GM19397 (cell line): Measurements from ENCODE around the gene BTBD16.

Experiments used
- ATAC-seq: cut with Tn5 transposase; IDR thresholded peaks from one replicate; pipeline ENCODE4 v1.9.1; 2021; ENCODE audit warnings: mild to moderate bottlenecking, moderate library complexity; ENCODE audit not compliant: unreplicated experiment

Gene BTBD16

DNA sequence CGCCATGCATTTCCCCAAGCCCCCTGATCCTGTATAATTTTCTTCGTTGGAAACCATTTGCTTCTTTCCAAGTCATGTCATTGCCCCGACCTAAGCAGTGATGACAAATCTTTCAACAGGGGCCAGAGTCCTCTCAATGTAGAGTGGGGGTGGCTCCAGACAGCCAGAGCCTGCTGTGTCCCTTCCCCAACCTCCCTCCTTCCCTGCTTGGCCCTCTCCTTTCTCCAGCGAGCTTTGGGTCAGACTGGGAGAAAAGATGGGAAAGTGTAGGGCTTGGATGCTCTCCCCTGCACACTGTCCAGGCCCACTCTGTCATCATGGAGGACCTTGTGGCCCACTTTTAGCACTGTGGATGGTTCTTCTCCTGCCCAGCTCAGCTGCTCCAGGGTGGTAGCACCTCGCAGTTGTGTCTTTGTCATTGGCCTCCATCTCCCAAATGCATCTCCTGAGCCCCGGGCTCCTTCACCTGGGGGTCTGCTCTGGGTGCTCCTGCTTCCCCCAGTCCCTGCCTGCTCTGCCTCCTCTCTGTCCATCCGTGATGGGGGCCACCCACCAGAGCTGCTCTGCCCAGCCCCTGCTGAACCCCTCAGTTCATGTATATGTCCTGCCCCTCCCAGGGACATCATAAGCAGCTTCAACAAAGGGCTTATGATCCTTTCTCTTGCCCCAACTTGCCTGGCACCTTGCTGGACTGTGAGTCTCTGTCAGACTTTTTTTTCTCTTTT, 37.5 kb downstream of the BTBD16 start:
- no peak for ATAC-seq

- ATAC-seq, result no peak
These were observed 39.4 kb downstream of the BTBD16 start for GRCh38 chr10:122310311-122311050.

DNA sequence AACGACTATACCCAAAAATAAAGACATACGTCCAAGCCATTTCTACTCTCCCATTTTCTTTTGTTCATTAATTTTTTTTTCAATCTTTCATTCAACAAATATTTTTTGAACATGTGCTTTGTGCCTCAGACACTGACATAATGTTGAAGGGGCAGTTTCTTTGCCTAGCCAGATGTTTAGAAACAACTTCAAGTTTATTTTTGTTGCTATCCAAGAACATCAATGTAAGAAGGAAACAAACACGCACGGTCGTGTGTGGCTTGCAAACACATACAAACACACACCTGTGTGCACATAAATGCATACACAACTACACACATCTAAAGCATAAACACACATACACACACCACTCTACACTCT, 39.9 kb downstream of the BTBD16 start:
- ATAC-seq, result no peak

DNA sequence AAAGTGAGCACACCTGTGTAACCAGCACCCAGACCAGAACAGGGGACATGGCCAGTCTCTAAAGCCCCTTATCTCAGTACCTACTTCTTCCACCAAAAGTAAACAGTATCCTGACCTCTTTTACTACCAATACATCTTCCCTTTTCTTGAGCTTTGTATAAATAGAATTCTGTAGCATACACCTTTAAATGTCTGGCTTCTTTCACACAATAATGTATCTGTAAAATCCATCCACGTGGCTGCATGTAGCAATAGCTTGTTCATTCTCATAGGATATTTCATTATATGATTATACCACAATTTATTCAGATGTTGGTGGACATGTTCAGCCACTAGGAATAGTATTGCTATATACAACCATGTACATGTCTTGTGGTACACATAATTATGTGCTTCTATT, 40.6 kb downstream of the BTBD16 start:
- no peak for ATAC-seq

GRCh38 chr10:122316224-122316884, 45.3 kb downstream of the BTBD16 start:
- ATAC-seq, result no peak

DNA sequence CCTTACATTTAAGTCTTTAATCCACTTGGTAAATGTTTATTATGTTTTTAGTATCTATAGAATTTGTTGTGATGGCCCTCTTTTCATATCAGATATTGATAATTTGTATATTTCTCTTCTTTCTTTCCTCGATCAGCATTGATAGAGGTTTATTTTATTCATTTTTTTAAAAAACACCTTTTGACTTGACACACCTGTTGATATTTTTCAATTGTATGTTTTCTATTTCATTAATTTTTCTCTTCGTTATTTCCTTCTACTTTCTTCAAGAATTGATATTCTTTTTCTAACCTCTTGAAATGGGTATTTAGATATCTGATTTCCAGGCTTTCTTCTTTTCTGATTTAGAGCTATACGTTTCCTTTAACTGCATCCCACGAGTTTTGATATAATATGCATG, 50.9 kb downstream of the BTBD16 start:
- no peak for ATAC-seq

DNA sequence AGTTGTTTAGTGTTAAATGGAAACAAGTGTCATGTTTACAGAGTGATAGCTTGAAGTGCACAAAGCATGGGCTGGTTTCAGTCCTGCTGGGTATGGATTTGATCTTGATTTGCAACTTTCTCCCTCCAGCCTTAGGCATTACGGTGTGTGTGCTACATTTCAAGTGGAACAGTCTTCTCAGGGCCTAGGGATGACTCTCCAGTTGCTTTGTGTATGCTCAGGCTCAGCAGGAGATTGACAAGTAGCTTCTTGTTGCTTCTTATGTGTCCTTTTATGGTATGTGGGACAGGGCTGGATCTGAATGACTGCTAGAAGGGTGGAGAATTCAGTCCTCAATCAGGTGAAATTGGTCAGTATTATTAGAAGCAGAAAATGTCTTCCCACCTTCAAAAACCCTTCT, 52.1 kb downstream of the BTBD16 start:
- no peak for ATAC-seq

DNA sequence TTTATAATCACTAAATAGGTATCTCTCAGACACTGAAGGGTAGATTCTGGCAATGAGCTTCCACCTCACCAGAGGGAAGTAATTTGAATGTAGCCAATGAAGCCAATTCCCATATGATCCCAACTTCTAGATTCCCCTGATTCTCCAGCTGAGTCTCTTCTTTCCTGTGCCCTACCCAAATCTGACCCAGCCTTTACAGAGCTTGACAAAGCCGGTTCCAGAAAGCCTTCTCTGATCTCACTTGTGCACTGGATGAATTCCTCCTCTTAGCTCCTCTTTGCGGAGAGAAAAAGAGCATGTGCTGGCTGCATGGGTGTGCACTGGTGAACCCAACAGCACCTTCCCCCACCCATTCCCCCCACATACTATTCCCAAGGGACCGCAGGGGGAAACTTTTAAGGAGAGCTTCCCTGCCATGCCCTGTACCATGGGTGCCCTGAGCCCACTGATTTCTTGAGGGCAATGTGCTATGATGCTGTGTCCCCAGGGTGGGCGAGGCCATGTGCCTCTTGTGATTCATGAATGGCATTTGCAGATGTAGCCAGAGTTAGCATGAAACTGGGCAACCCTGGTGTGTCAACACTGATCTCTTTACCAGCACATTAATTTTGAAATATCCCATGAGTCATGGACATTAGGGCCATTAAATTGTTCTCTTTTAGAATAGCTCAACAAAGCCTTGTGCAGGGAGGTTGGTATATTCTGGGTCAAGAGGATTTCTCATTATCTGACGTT, 53.0 kb downstream of the BTBD16 start:
- ATAC-seq, result no peak

DNA sequence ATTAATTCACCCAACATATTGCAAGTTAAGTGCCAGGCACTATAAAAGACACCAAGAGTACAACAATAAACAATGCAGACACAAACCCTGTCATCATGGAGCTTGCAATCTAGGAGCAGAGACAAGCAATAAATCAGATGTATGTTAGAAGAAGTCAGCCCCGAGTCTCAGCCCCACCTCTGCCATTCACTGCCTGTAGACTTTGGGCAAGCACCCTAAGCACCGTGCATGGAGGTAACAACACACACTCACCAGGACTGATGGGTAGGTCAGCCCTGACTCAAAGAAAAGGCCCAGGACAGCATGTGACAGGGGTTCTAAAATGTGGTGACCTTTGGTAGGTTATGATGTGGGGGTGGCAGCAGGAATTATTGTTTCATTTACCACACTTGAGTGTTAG, 54.1 kb downstream of the BTBD16 start:
- no peak for ATAC-seq

- no peak for ATAC-seq
These were observed 55.3 kb downstream of the BTBD16 start for GRCh38 chr10:122326385-122326784.

DNA sequence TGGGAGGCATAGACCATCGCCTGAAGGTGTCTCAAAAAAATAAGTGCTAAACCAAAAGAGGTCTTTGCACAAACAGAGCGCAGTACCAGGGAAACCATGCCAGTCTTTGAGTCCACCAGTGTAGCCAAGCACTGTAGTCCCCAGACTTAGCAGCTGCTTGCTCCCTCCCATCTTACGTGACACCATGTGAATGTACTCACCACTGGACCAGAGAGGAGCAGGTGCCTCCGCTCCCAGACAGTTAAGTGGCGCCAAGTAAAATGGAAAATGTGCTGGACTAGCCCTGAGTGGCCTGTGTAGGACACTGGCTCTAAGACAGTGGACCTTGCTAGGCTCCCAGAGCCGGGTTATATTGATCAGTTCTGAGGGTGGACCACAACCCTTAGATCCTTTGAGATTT, 55.7 kb downstream of the BTBD16 start:
- no peak for ATAC-seq

DNA sequence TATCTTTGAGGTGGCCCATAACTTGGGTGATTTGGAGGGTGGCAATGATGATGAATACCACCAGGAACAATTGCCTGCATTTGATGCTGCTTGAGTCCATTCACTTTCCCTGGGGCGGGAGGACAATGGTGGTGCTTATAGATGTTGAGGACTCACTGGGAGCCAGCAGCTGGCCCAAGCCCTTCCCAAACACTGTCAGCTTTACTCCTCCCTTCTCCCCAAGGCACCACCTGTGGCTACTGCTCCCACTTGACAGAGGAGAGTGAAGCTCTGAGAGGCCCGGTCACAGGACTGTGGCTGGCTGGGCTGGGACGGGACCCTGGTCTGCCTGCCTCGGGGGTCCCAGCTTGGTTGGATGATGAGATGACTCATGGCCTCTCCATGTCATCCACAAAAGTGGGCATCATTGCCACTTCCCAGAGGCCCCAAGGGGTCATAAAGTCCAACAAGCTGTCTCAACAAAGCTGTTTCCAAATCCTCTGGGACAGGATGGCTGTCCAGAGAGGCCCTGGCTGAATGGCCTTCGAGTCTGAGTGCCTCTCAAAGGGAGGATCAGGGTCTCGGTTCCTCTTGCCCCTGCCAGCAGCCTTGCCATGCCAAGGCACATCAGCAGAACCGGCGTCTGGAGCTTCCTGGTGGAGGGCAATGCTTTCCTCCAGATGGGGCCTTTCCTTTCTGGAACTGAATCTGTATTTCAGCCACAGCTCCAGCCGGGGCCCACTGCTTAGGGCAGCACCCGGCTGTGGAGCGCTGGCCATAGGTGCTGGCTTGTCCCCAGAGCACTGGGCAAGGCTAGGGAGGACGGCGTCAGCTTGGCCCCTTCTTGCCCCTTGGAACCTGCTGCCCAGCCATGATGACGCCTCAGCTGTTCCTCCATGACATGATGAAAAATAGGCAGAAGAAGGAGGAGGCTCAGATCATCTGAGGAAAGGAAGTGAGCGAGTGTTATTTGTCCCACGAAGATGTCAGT, 56.4 kb downstream of the BTBD16 start:
- ATAC-seq, result no peak

- no peak for ATAC-seq
These were observed 57.6 kb downstream of the BTBD16 start for GRCh38 chr10:122328676-122329075.

DNA sequence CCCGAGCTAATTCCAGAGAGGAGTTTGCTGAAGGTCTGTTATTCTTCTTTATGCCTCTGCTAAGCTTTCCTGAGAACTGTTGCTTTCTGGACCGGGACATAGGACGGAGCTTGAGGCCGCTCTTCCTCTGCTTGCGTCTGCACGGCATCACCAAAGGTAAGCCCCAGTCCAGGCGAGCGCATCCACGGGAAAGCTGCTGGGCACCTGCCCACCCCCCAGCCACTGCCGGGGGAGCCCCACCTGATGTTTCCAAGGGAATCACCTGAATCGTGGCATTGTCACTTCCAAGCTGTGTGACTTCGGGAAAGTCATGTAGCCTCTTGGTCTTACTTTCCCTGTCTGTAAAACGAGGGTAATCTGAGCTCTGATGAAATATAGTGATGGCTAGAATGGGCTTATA, 58.3 kb downstream of the BTBD16 start:
- ATAC-seq, result no peak

- ATAC-seq, result no peak
These were observed 60.0 kb downstream of the BTBD16 start for GRCh38 chr10:122331100-122331499.

GRCh38 chr10:122331615-122332446, 60.7 kb downstream of the BTBD16 start:
- ATAC-seq, result no peak

GRCh38 chr10:122333037-122333436, 61.9 kb downstream of the BTBD16 start:
- ATAC-seq, result no peak

- no peak for ATAC-seq
These were observed 65.2 kb downstream of the BTBD16 start for GRCh38 chr10:122336332-122336731.

DNA sequence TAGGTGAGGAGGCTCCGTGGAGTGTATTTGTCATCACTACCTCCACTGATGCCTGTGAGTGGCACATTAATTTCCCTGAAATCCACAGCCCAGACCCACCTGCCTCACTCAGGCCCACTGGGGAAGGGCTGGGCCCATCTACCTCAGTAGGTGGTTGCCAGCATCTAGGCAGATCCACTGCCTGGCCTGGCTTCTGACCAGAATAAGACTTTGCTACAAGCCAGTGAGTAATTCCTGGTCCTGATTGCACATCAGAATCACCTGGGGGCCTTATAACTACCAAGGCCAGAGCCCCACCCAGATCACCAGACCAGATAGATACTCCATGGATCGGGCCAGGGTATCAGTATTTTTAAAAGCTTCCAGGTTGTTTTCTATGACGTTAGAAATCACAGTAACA, 65.9 kb downstream of the BTBD16 start:
- ATAC-seq, result no peak
